RWPE1 (cell line): ENCODE results near the gene CDKN1C.

ENCODE experiments used
- CTCF ChIA-PET: fragments of 350-600 bp; sonication (Branson Sonifier 250); formaldehyde crosslinking; extraction: SDS; loops from one replicate; lab custom pipeline; 2021; lab: Yijun Ruan, JAX
- POLR2A ChIA-PET: fragments of 400-600 bp; formaldehyde crosslinking; extraction: SDS; loops from one replicate; lab custom pipeline; 2020; ENCODE audit warnings: antibody characterized with exemption; ENCODE audit not compliant: low non-redundant PET; lab: Yijun Ruan, JAX
- DNase-seq: peaks from one replicate; pipeline ENCODE4 v3.0.0; 2012; ENCODE audit warnings: low spot score
- H3K27ac ChIP-seq: fragments of 450-650 bp; 2 replicates; pipeline ENCODE4 v1.5.1; 2017
- TF ChIP-seq, protein P1 (sequence below): fragments of 450-650 bp; conservative IDR thresholded peaks from 2 replicates; pipeline ENCODE4 v1.5.1; 2017; ENCODE audit warnings: low read depth, mild to moderate bottlenecking

CDKN1C gene

GRCh38 chr11:2843551-2843950, 42.0 kb downstream of the CDKN1C start:
- POLR2A ChIA-PET = no interaction called here
- DNase-seq = no peak
- TF ChIP-seq, protein P1, sequence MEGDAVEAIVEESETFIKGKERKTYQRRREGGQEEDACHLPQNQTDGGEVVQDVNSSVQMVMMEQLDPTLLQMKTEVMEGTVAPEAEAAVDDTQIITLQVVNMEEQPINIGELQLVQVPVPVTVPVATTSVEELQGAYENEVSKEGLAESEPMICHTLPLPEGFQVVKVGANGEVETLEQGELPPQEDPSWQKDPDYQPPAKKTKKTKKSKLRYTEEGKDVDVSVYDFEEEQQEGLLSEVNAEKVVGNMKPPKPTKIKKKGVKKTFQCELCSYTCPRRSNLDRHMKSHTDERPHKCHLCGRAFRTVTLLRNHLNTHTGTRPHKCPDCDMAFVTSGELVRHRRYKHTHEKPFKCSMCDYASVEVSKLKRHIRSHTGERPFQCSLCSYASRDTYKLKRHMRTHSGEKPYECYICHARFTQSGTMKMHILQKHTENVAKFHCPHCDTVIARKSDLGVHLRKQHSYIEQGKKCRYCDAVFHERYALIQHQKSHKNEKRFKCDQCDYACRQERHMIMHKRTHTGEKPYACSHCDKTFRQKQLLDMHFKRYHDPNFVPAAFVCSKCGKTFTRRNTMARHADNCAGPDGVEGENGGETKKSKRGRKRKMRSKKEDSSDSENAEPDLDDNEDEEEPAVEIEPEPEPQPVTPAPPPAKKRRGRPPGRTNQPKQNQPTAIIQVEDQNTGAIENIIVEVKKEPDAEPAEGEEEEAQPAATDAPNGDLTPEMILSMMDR = no peak
- peak overlapping the region; percentile 71 for H3K27ac ChIP-seq
- CTCF ChIA-PET = interaction anchor here (0.5 kb wide), 1 partner anchor 53 kb away, joined by 3 read pairs; no protein-coding TSS in a partner anchor

DNA sequence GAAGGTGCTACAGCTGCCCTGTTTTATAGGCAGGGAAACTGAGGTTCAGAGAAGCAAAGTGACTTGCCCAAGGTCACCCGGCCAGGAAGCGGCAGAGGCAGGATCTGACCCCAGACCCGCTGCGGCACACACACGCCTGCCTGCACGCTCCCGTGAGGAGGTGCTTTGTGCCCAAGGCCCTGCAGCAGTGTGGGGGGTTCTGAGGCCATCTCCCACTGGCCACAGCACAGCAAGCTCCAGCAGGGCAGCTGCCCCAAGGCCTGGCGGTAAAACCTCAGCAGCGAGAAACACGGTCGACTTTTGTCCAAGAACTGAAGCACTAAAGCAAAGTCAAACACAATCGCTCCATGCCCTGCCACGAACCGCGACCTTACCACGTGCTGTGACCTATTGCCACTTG, 42.7 kb downstream of the CDKN1C start:
- H3K27ac ChIP-seq = no peak overlapping the region; the same call in 1 of the 2 replicates
- CTCF ChIA-PET = no interaction called here
- TF ChIP-seq, protein P1 = no peak
- no peak for DNase-seq
- POLR2A ChIA-PET = no interaction called here

- POLR2A ChIA-PET = no interaction called here
- no peak overlapping the region for H3K27ac ChIP-seq
- TF ChIP-seq, protein P1 = no peak
- CTCF ChIA-PET = interaction anchor here (0.6 to 0.7 kb wide), 2 partner anchors 27 to 257 kb away, joined by 3 to 4 read pairs; no protein-coding TSS in a partner anchor
- no peak for DNase-seq
Measured at GRCh38 chr11:2841411-2842190, 44.0 kb downstream of the CDKN1C start.

DNA sequence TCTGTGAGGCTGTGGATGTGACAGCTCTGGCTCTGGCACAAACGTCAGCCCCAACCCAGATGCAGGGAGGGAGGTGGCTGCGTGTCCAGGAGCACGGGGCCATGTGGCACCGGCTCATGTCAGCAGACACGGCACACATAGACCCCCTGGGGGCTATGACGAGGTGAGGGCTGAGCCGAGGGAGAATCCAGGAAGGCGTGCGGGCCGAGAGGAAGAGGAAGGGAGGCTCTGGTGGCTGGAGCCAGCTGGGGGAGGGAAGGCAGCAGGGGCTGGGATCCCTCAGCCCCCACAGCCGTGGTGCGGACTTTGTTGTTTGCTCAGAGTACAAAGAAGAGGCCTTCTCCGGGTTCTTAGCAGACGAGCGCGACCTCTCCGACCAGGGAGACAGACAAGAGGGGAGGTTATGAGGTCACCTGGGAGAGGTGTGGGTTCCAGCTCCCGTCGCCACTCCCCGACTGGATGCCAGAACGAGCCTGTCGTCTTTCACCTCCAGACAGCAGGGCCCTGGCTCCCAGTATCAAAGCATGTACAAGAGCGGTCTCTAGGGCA, 46.1 kb downstream of the CDKN1C start:
- CTCF ChIA-PET = no interaction called here
- POLR2A ChIA-PET = no interaction called here
- DNase-seq = no peak
- no peak overlapping the region for H3K27ac ChIP-seq
- TF ChIP-seq, protein P1 = no peak

DNA sequence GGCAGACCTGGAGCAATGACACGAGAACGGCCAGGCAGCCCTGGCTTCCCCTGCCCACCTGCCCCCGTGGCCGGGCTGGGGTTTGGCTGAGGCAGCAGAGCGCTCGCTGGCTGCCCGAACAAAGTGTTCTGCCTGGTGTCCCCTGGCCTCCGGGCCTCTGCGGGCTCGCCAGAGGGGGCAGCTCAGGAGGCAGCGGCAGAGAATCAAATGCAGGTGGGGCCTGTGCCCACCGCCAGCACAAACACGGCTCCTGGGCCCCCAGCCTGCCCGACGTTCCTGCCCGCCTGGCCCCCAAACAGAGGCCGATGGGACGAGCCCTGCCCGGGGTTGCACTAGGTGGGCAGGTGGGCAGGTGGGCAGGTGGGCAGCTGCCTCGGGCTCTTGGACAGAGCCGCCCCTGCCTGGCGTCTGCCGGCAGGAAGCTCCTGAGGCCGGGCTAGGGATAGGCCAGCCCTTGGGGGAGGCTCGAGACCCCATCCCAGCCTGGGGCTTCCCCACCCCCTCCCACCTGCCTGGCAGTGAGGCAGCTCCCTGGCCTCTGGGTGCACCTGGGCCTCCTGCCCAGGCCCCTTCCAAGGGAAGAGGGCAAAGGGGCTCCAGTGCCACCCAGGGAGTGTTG, 46.8 kb downstream of the CDKN1C start:
- DNase-seq = no peak
- CTCF ChIA-PET = no interaction called here
- POLR2A ChIA-PET = no interaction called here
- TF ChIP-seq, protein P1 = no peak
- H3K27ac ChIP-seq = no peak overlapping the region

GRCh38 chr11:2838091-2838490, 47.5 kb downstream of the CDKN1C start:
- ChIA-PET CTCF (no interaction called here), POLR2A (no interaction called here)
- DNase-seq = no peak
- no peak overlapping the region for H3K27ac ChIP-seq
- TF ChIP-seq, protein P1 = no peak
